Kidney (tissue), 14 donors: ENCODE results near the gene CREBL2. TPM values are rescaled to one million over a fixed set of nuclear protein-coding genes. Genes with fewer than 3 reads are reported as not detected.

ENCODE experiments used
- DNase-seq, 5 donors: peaks; one replicate each; pipeline ENCODE4 v3.0.0-alpha.2; 2013 to 2020
- FAIRE-seq: peaks from 2 replicates; lab custom pipeline; 2012; peaks lifted over from hg19 to GRCh38; lab: Jason Lieb, UNC
- H3K27ac ChIP-seq, 2 donors: one replicate each; pipeline ENCODE4 v1.7.0; 2013; ENCODE audit warnings: low read depth in 2 of 2, low read length in 2 of 2, inconsistent platforms in 1 of 2
- H3K27me3 ChIP-seq: one replicate; pipeline ENCODE4 v1.7.1; 2013; ENCODE audit warnings: low read length, inconsistent platforms; ENCODE audit not compliant: control insufficient read depth, insufficient read depth
- H3K36me3 ChIP-seq, 3 donors: one replicate each; pipeline versions ENCODE4 v1.7.0 to v1.7.1; 2013; ENCODE audit warnings: low read length in 3 of 3, control low read depth in 1 of 3, inconsistent platforms in 1 of 3; ENCODE audit not compliant: insufficient read depth in 3 of 3, control insufficient read depth in 2 of 3
- H3K4me1 ChIP-seq, 3 donors: one replicate each; pipeline versions ENCODE4 v1.7.0 to v1.7.1; 2013; ENCODE audit warnings: low read length in 3 of 3, inconsistent platforms in 1 of 3, low read depth in 1 of 3; ENCODE audit not compliant: control insufficient read depth in 2 of 3, insufficient read depth in 2 of 3
- H3K4me3 ChIP-seq, 3 donors: one replicate each; pipeline versions ENCODE4 v1.7.0 to v1.8.1; 2013; ENCODE audit warnings: low read length in 3 of 3, control low read depth in 1 of 3, inconsistent platforms in 1 of 3
- H3K9ac ChIP-seq, 3 donors: one replicate each; pipeline versions ENCODE4 v1.7.0 to v1.7.1; 2013; ENCODE audit warnings: low read length in 3 of 3, control low read depth in 1 of 3, inconsistent platforms in 1 of 3
- H3K9me3 ChIP-seq, 3 donors: one replicate each; pipeline versions ENCODE4 v1.7.0 to v1.7.1; 2013; ENCODE audit warnings: low read length in 3 of 3, control low read depth in 1 of 3, inconsistent platforms in 1 of 3; ENCODE audit not compliant: control insufficient read depth in 2 of 3, insufficient read depth in 1 of 3
- intact Hi-C: fragments of 100-400 bp; cut with DNase I; formaldehyde crosslinking; loops from one replicate; pipeline ENCODE4 v1.11.1; 2022
- polyA plus RNA-seq: library from polyadenylated mRNA; stranded (reverse); fragments of 350-450 nt; fragmentation: Illumina TruSeq; extraction: RNeasy Lipid Tissue Mini Kit (QIAGEN cat#74804); gene quantifications from one replicate; pipeline ENCODE4 v1.2.3, GENCODE V29; 2014; ENCODE audit warnings: low read depth, low replicate concordance; ENCODE audit not compliant: insufficient read depth
- total RNA-seq: library from RNA; stranded (reverse); fragmentation: NEBNext Ultra II Directional; extraction: Animal tissue kit (Norgen Biotek cat#: 25700); gene quantifications from one replicate; pipeline ENCODE4 v1.2.1, GENCODE V29; 2021
- TF ChIP-seq, protein P1 (sequence below): IDR thresholded peaks from 3 replicates; pipeline ENCODE4 v1.5.1; 2012; ENCODE audit warnings: mild to moderate bottlenecking, moderate library complexity, borderline replicate concordance; ENCODE audit not compliant: insufficient read depth; ENCODE audit errors: extremely low read depth
- donor health status: control.
- donor health status: control.
- donor health status: control.
- donor health status: control.
- donor health status: control.
- donor health status: DM: yes; HTN: yes; CAD: no.
- donor health status: Normal renal cell carcinoma (clear cell type).

CREBL2 gene
- total and polyA plus RNA-seq, 2 donors from 2014 or later: 35.8 to 38.6 TPM

DNA sequence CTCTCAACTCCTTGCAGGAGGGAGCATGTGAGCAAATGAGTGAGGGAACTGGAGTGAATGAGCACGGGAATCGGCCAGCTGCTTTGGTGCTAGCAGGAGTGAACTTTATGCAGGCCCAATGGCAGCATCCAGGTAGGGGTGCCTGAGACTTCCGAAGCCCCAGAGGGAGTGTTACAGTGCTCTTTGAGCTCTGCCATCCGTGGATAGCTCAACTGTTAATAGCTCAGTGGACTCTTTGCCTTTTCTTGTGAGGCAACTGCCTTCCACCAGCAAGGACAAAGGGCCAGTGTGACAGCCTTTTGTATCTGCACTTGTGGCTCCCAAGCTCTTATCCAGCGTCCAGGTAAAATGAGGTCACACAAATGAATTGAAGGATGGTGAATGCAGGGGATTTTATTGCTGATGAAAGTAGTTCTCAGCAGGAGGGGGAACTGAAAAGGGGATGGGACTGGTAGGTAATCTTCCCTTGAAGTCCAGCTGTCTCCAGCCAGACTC lies 12.9 kb downstream of the CREBL2 start:
- Histone ChIP-seq H3K27me3 (no peaks in the 10 kb centered on the region), H3K4me3 (no peak overlapping the region), H3K36me3 (no peaks in the 10 kb centered on the region), H3K27ac (no peak overlapping the region), H3K4me1 (peaks cover 0 to 5% (median 0%) of the 10 kb centered on the region in 3 donors), H3K9me3 (peaks cover 0 to 3% (median 0%) of the 10 kb centered on the region in 3 donors), H3K9ac (no peak overlapping the region)
- no peak for DNase-seq
- TF ChIP-seq, protein P1, sequence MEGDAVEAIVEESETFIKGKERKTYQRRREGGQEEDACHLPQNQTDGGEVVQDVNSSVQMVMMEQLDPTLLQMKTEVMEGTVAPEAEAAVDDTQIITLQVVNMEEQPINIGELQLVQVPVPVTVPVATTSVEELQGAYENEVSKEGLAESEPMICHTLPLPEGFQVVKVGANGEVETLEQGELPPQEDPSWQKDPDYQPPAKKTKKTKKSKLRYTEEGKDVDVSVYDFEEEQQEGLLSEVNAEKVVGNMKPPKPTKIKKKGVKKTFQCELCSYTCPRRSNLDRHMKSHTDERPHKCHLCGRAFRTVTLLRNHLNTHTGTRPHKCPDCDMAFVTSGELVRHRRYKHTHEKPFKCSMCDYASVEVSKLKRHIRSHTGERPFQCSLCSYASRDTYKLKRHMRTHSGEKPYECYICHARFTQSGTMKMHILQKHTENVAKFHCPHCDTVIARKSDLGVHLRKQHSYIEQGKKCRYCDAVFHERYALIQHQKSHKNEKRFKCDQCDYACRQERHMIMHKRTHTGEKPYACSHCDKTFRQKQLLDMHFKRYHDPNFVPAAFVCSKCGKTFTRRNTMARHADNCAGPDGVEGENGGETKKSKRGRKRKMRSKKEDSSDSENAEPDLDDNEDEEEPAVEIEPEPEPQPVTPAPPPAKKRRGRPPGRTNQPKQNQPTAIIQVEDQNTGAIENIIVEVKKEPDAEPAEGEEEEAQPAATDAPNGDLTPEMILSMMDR: no peak
- intact Hi-C loops: no loop called here
- no peak for FAIRE-seq

DNA sequence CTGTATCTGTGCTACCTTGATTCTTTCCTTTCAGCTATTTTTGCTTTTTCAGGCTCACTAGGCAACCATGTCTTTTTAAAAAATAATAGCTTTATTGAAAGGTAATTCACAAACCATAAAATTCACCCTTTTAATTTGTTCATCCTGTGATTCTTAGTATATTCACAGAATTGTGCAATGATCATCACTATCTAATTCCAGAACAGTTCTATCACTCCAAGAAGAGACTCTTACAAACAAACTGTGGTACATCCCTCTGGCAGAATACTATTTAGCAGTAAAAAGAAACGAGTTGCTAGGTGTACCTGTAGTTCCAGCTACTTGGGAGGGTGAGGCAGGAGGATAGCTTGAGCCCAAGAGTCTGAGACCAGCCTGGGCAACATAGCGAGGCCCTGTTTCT lies 14.8 kb downstream of the CREBL2 start:
- DNase-seq: no peak
- no peak overlapping the region for H3K27ac ChIP-seq
- H3K36me3 ChIP-seq: no peaks in the 10 kb centered on the region
- FAIRE-seq: no peak
- H3K27me3 ChIP-seq: no peaks in the 10 kb centered on the region
- intact Hi-C loops: no loop called here
- peaks cover 0 to 4% (median 0%) of the 10 kb centered on the region in 3 donors for H3K4me1 ChIP-seq
- H3K9ac ChIP-seq: no peak overlapping the region
- no peak overlapping the region for H3K4me3 ChIP-seq
- H3K9me3 ChIP-seq: peaks cover 0 to 3% (median 0%) of the 10 kb centered on the region in 3 donors
- TF ChIP-seq, protein P1: no peak

DNA sequence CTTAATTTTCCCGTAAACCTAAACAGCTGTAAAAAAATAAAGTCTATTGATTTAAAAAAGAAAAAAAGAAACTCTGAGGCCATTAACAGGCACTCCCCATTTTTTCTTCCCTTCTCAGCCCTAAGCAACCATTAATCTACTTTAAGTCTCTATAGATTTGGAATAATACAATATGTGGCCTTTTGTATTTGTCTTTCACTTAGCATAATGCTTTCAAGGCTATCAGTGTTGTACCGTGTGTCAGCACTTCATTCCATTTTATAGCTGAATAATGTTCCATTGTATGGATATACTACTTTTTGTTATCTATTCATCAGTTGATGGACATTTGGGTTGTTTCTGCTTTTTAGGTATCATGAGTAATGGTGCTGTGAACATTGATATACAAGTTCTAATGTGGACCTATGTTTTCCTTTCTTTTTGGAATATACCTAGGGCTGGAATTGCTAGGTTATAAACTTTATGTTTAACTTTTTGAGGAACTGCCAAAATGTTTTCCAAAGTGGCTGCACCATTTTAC lies 15.7 kb downstream of the CREBL2 start:
- H3K27ac ChIP-seq: no peak overlapping the region
- H3K36me3 ChIP-seq: no peaks in the 10 kb centered on the region
- FAIRE-seq (no peak), DNase-seq (no peak)
- peaks cover 0 to 3% (median 0%) of the 10 kb centered on the region in 3 donors for H3K9me3 ChIP-seq
- no peaks in the 10 kb centered on the region for H3K4me1 ChIP-seq
- intact Hi-C loops: no loop called here
- no peak overlapping the region for H3K9ac ChIP-seq
- no peak overlapping the region for H3K4me3 ChIP-seq
- H3K27me3 ChIP-seq: no peaks in the 10 kb centered on the region
- TF ChIP-seq, protein P1: no peak
